GM23338 (cell line): Measurements from ENCODE around the gene HNRNPF. TPM values are rescaled to one million over a fixed set of nuclear protein-coding genes. Genes with fewer than 3 reads are reported as not detected.

ENCODE experiments used
- ATAC-seq: fragments of 200-7000 bp; cut with Tn5 transposase; 3 replicates; pipeline ENCODE4 v1.9.1; 2020
- DNase-seq: peaks from one replicate; pipeline ENCODE4 v3.0.0-alpha.2; 2015; ENCODE audit warnings: low spot score
- H2AFZ ChIP-seq: fragments of 200-600 bp; sonication (generic); 2 replicates; pipeline ENCODE4 v1.8.0; 2016; ENCODE audit warnings: antibody characterized with exemption, mild to moderate bottlenecking, moderate library complexity
- H3F3A ChIP-seq: fragments of 200-600 bp; sonication (generic); replicated peaks from 2 replicates; pipeline ENCODE4 v1.8.0; 2017; ENCODE audit warnings: antibody characterized with exemption, mixed run types, low read depth
- H3K27ac ChIP-seq: fragments of 200-600 bp; sonication (generic); 2 replicates; pipeline ENCODE4 v1.6.1; 2016; ENCODE audit warnings: low read depth
- H3K27me3 ChIP-seq: fragments of 200-600 bp; sonication (generic); 2 replicates; pipeline ENCODE4 v1.8.0; 2016; ENCODE audit warnings: mild to moderate bottlenecking, mixed run types, moderate library complexity; ENCODE audit not compliant: insufficient read depth
- H3K36me3 ChIP-seq: fragments of 200-600 bp; sonication (generic); 2 replicates; pipeline ENCODE4 v1.8.0; 2016; ENCODE audit warnings: mild to moderate bottlenecking; ENCODE audit not compliant: insufficient read depth
- H3K4me1 ChIP-seq: fragments of 200-600 bp; sonication (generic); 2 replicates; pipeline ENCODE4 v1.8.0; 2016; ENCODE audit warnings: mild to moderate bottlenecking, moderate library complexity; ENCODE audit not compliant: insufficient read depth
- H3K4me2 ChIP-seq: fragments of 200-600 bp; sonication (generic); 2 replicates; pipeline ENCODE4 v1.7.1; 2017; ENCODE audit warnings: mixed run types
- H3K4me3 ChIP-seq: fragments of 200-600 bp; sonication (generic); 2 replicates; pipeline ENCODE4 v1.6.1; 2016; ENCODE audit warnings: mixed run types
- H3K79me2 ChIP-seq: fragments of 200-600 bp; sonication (generic); replicated peaks from 2 replicates; pipeline ENCODE4 v1.8.0; 2017; ENCODE audit warnings: mild to moderate bottlenecking; ENCODE audit not compliant: insufficient read depth
- H3K9me2 ChIP-seq: fragments of 200-600 bp; sonication (generic); 2 replicates; pipeline ENCODE4 v1.8.0; 2017; ENCODE audit not compliant: insufficient read depth
- H4K20me1 ChIP-seq: fragments of 200-600 bp; sonication (generic); replicated peaks from 2 replicates; pipeline ENCODE4 v1.8.0; 2017; ENCODE audit warnings: mild to moderate bottlenecking; ENCODE audit not compliant: insufficient read depth
- H3K27ac Mint-ChIP-seq: 2 replicates; pipeline ENCODE4 v1.8.0; 2020; ENCODE audit warnings: inconsistent platforms, mild to moderate bottlenecking, moderate library complexity, mixed read lengths
- H3K27me3 Mint-ChIP-seq: 3 replicates; pipeline ENCODE4 v1.8.0; 2022; ENCODE audit warnings: low read depth, mild to moderate bottlenecking, moderate library complexity, mixed read lengths, inconsistent platforms; ENCODE audit not compliant: insufficient read depth, poor library complexity
- H3K36me3 Mint-ChIP-seq: 3 replicates; pipeline ENCODE4 v1.8.0; 2021; ENCODE audit warnings: low read depth, mild to moderate bottlenecking, inconsistent platforms, moderate library complexity, mixed read lengths
- H3K4me1 Mint-ChIP-seq: 3 replicates; pipeline ENCODE4 v1.8.0; 2020; ENCODE audit warnings: mild to moderate bottlenecking, inconsistent platforms, mixed read lengths
- H3K4me3 Mint-ChIP-seq: 3 replicates; pipeline ENCODE4 v1.8.0; 2021; ENCODE audit warnings: moderate library complexity, mild to moderate bottlenecking, inconsistent platforms, mixed read lengths
- H3K9me3 Mint-ChIP-seq: 3 replicates; pipeline ENCODE4 v1.8.0; 2020; ENCODE audit warnings: moderate library complexity, mild to moderate bottlenecking, inconsistent platforms, mixed read lengths
- CREB1 ChIP-seq: fragments of 250-450 bp; sonication (Bioruptor Pico); IDR thresholded peaks from 2 replicates; pipeline ENCODE4 v1.5.0; 2020; ENCODE audit warnings: low read depth, mild to moderate bottlenecking, moderate library complexity
- EZH2 ChIP-seq: fragments of 200-600 bp; sonication (generic); IDR thresholded peaks from one replicate; pipeline ENCODE4 v1.8.0; 2017; ENCODE audit warnings: antibody characterized with exemption, mild to moderate bottlenecking, low read depth; ENCODE audit not compliant: unreplicated experiment
- EZH2phosphoT487 ChIP-seq: fragments of 200-600 bp; sonication (generic); IDR thresholded peaks from one replicate; pipeline ENCODE4 v1.8.1; 2018; ENCODE audit warnings: antibody characterized with exemption; ENCODE audit not compliant: unreplicated experiment
- POLR2AphosphoS5 ChIP-seq: IDR thresholded peaks from 2 replicates; pipeline ENCODE4 v1.6.1; 2016; ENCODE audit warnings: antibody characterized with exemption, low read depth
- STAT1 ChIP-seq: IDR thresholded peaks from one replicate; pipeline ENCODE4 v1.6.1; 2016; ENCODE audit warnings: antibody characterized with exemption; ENCODE audit not compliant: unreplicated experiment
- ZNF114 ChIP-seq: fragments of 250-450 bp; sonication (Bioruptor Pico); IDR thresholded peaks from 2 replicates; pipeline ENCODE4 v1.5.0; 2020; ENCODE audit warnings: mild to moderate bottlenecking, moderate library complexity
- ZNF331 ChIP-seq: fragments of 250-450 bp; sonication (Bioruptor Pico); IDR thresholded peaks from 2 replicates; pipeline ENCODE4 v1.5.0; 2020; ENCODE audit warnings: low read depth, mild to moderate bottlenecking, moderate library complexity
- polyA plus RNA-seq: library from polyadenylated mRNA; unstranded; fragments of >200 nt; fragmentation: Nextera tagmentation; extraction: Ambion mirVana; gene quantifications from 2 replicates; pipeline ENCODE4 v1.2.1, GENCODE V29; 2016
- total RNA-seq: library from RNA; depleted of rRNA; stranded (reverse); fragments of >200 nt; shearing (Covaris generic); gene quantifications from 2 replicates; pipeline ENCODE4 v1.2.3, GENCODE V29; 2014
- TF ChIP-seq, protein P1 (sequence below): IDR thresholded peaks from 2 replicates; pipeline ENCODE4 v1.6.1; 2016; ENCODE audit warnings: antibody characterized with exemption
- TF ChIP-seq, protein P2 (sequence below), 2 experiments: fragments of 200-600 bp in 1 of 2; sonication (generic) in 1 of 2; conservative IDR thresholded peaks; 2 replicates each; pipeline versions ENCODE4 v1.5.1 to v1.6.1; 2016 to 2017; ENCODE audit warnings: antibody characterized with exemption in 2 of 2, low read depth in 2 of 2, mild to moderate bottlenecking in 2 of 2, moderate library complexity in 1 of 2

HNRNPF gene
- total and polyA plus RNA-seq, 2 experiments from 2014 or later, result 210 to 378 TPM

- Histone ChIP-seq H4K20me1 (peaks cover 60% of the 10 kb centered on the region), H3F3A (peaks cover 24% of the 10 kb centered on the region), H3K79me2 (peaks cover 93% of the 10 kb centered on the region), H3K4me1 (peaks cover 59% of the 10 kb centered on the region), H2AFZ (no peak overlapping the region), H3K4me3 (no peak overlapping the region), H3K27me3 (no peaks in the 10 kb centered on the region), H3K4me2 (peak overlapping the region; percentile 79; the same call in 1 of the 2 replicates), H3K36me3 (peaks cover 11% of the 10 kb centered on the region; the same call in 1 of the 2 replicates), H3K27ac (peak overlapping the region; percentile 95), H3K9me2 (no peaks in the 10 kb centered on the region)
- Mint-ChIP-seq H3K4me3 (peak overlapping the region; percentile 3; the same call in 1 of the 3 replicates), H3K27ac (peak overlapping the region; percentile 49), H3K9me3 (no peaks in the 10 kb centered on the region; the same call in 2 of the 3 replicates), H3K27me3 (peaks cover 29% of the 10 kb centered on the region), H3K4me1 (peaks cover 64% of the 10 kb centered on the region), H3K36me3 (peaks cover 57% of the 10 kb centered on the region)
- TF ChIP-seq CREB1 (CRISPR knock-in tag) (no peak), POLR2AphosphoS5 (no peak), EZH2phosphoT487 (no peak)
- no peak for DNase-seq
- ATAC-seq, result no peak
Observed at GRCh38 chr10:43399320-43400310, 9.4 kb downstream of the HNRNPF start.

DNA sequence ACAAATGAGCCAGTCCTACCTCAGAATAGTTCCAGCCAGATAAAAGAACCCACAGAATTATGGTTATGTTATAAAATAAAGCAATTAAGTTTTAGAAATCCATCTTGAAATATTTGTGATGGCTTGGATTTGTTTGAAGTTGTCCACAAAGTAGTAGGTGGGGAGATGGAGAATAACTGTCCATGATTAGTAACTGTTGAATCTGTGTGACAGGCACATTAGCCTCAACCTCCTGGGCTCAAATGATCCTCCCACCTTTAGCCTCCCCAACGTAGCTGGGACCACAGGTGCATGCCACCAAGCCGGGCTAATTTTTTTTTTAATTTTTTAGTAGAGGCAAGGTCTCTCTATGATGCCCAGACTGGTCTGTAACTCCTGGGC lies 10.1 kb downstream of the HNRNPF start:
- Mint-ChIP-seq H3K27me3 (peaks cover 28% of the 10 kb centered on the region), H3K4me3 (no peak overlapping the region), H3K4me1 (peaks cover 62% of the 10 kb centered on the region), H3K27ac (0 out of 2 replicates have a peak overlapping the region, but pooled peaks have one; percentile 30), H3K9me3 (no peaks in the 10 kb centered on the region; the same call in 2 of the 3 replicates), H3K36me3 (peaks cover 57% of the 10 kb centered on the region)
- H3K4me2 ChIP-seq, result peak overlapping the region; percentile 79; the same call in 1 of the 2 replicates
- no peaks in the 10 kb centered on the region for H3K27me3 ChIP-seq
- peaks cover 18% of the 10 kb centered on the region for H3K36me3 ChIP-seq
- H3K79me2 ChIP-seq, result peaks cover 93% of the 10 kb centered on the region
- H2AFZ ChIP-seq, result no peak overlapping the region
- no peak for TF ChIP-seq EZH2
- no peak for TF ChIP-seq ZNF331
- no peak for TF ChIP-seq STAT1
- H3K9me2 ChIP-seq, result no peaks in the 10 kb centered on the region
- no peak overlapping the region for H3K4me3 ChIP-seq
- H3K4me1 ChIP-seq, result peaks cover 61% of the 10 kb centered on the region
- H4K20me1 ChIP-seq, result peaks cover 61% of the 10 kb centered on the region
- peaks cover 24% of the 10 kb centered on the region for H3F3A ChIP-seq
- peak overlapping the region; percentile 95 for H3K27ac ChIP-seq
- no peak for ATAC-seq
- no peak for DNase-seq

DNA sequence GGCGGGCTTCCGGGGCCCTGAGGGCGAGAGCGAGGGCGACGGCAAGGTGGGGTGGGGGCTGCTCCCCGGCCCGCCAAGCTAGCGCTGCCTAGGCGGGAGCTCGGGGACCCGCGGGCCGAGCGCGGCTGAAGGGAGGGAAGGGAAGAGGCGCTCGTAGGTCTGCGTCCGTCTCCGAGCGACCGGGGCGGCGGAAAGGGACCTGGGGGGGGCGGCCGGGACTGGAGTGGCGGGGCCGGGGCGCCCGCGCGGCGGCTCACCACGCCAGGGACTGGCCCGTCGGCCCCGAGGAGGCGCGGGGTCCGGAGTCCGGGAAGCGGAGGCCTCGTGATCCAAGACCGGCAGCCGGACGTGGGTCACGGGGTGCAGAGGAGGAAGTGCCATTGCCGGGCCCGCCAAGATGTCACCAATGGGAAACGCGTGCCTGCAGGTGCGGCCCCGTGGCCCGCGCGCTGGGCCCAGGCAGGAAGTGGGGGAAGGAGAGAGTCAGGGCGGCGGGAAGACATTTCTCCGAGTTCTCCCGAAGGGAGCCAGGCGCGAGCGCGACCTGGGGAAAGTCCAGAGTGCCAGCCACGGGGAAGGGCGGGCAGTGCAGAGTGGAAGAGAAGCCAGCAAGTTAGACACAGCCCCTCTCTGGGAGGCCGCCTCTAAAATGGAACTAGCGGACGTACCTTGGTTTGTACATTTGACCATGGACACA lies 11.9 kb downstream of the HNRNPF start:
- Histone ChIP-seq H3K4me3 (peak overlapping the region; percentile 99), H3K9me2 (no peaks in the 10 kb centered on the region), H2AFZ (no peak overlapping the region), H4K20me1 (peaks cover 60% of the 10 kb centered on the region), H3K27me3 (no peaks in the 10 kb centered on the region), H3K36me3 (peaks cover 29% of the 10 kb centered on the region), H3F3A (peaks cover 18% of the 10 kb centered on the region), H3K27ac (peak overlapping the region; percentile 95), H3K4me2 (peak overlapping the region; percentile 79), H3K4me1 (peaks cover 49% of the 10 kb centered on the region), H3K79me2 (peaks cover 93% of the 10 kb centered on the region)
- peak; percentile 96 for DNase-seq
- peak; percentile 67 for ATAC-seq
- Mint-ChIP-seq H3K4me1 (peaks cover 63% of the 10 kb centered on the region), H3K27me3 (peaks cover 20% of the 10 kb centered on the region), H3K9me3 (no peaks in the 10 kb centered on the region; the same call in 2 of the 3 replicates), H3K4me3 (peak overlapping the region; percentile 88), H3K36me3 (peaks cover 66% of the 10 kb centered on the region), H3K27ac (peak overlapping the region; percentile 98)
- TF ChIP-seq, protein P1, sequence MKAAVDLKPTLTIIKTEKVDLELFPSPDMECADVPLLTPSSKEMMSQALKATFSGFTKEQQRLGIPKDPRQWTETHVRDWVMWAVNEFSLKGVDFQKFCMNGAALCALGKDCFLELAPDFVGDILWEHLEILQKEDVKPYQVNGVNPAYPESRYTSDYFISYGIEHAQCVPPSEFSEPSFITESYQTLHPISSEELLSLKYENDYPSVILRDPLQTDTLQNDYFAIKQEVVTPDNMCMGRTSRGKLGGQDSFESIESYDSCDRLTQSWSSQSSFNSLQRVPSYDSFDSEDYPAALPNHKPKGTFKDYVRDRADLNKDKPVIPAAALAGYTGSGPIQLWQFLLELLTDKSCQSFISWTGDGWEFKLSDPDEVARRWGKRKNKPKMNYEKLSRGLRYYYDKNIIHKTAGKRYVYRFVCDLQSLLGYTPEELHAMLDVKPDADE, result peak; percentile 74
- TF ChIP-seq CREB1 (CRISPR knock-in tag) (no peak), ZNF114 (CRISPR knock-in tag) (no peak), EZH2phosphoT487 (no peak), POLR2AphosphoS5 (peak; percentile 68)
- TF ChIP-seq, protein P2, sequence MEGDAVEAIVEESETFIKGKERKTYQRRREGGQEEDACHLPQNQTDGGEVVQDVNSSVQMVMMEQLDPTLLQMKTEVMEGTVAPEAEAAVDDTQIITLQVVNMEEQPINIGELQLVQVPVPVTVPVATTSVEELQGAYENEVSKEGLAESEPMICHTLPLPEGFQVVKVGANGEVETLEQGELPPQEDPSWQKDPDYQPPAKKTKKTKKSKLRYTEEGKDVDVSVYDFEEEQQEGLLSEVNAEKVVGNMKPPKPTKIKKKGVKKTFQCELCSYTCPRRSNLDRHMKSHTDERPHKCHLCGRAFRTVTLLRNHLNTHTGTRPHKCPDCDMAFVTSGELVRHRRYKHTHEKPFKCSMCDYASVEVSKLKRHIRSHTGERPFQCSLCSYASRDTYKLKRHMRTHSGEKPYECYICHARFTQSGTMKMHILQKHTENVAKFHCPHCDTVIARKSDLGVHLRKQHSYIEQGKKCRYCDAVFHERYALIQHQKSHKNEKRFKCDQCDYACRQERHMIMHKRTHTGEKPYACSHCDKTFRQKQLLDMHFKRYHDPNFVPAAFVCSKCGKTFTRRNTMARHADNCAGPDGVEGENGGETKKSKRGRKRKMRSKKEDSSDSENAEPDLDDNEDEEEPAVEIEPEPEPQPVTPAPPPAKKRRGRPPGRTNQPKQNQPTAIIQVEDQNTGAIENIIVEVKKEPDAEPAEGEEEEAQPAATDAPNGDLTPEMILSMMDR (conservative IDR thresholded peaks at IDR 0.05; ENCODE audit: low read depth in 2 of 2), result no peak
